SK-N-SH (cell line): ENCODE data around the gene TUFT1. TPM values are rescaled to one million over a fixed set of nuclear protein-coding genes. Genes with fewer than 3 reads are reported as not detected.
A peak's percentile ranks its signal among the peaks of the same experiment; 100 is the strongest.

ENCODE experiments used
- CTCF ChIA-PET: fragments of 300-600, 350-600 bp; formaldehyde crosslinking; extraction: SDS; loops from one replicate; lab custom pipeline; 2021; lab: Yijun Ruan, JAX
- POLR2A ChIA-PET: fragments of 350-600 bp; sonication (Branson Sonifier 250); formaldehyde crosslinking; extraction: SDS; loops from one replicate; lab custom pipeline; 2020; ENCODE audit warnings: antibody characterized with exemption, inconsistent platforms; lab: Yijun Ruan, JAX
- DNase-seq: peaks from one replicate; pipeline ENCODE4 v3.0.0; 2012
- H2AFZ ChIP-seq: fragments of 200-600 bp; sonication (generic); 2 replicates; pipeline ENCODE4 v1.8.1; 2016; ENCODE audit warnings: antibody characterized with exemption, mild to moderate bottlenecking, low read depth
- H3F3A ChIP-seq: fragments of 200-600 bp; sonication (generic); replicated peaks from 2 replicates; pipeline ENCODE3; 2016; ENCODE audit warnings: antibody characterized with exemption, mild to moderate bottlenecking; ENCODE audit not compliant: insufficient read depth
- H3K27ac ChIP-seq, 2 experiments: fragments of 200-500 bp in 1 of 2; fragments of 200-600 bp in 1 of 2; sonication (Bioruptor generic) in 1 of 2; sonication (generic), shearing (Covaris generic) in 1 of 2; 2 replicates each; pipeline versions ENCODE4 v1.5.1 to v1.6.1; 2014 to 2016; ENCODE audit warnings: low read depth in 2 of 2, inconsistent platforms in 1 of 2, low read length in 1 of 2, mild to moderate bottlenecking in 1 of 2, mixed read lengths in 1 of 2
- H3K27me3 ChIP-seq: fragments of 200-600 bp; sonication (generic), shearing (Covaris generic); 2 replicates; pipeline ENCODE4 v1.6.1; 2016; ENCODE audit warnings: mixed run types; ENCODE audit not compliant: insufficient read depth
- H3K36me3 ChIP-seq, 2 experiments: fragments of 200-500 bp in 1 of 2; fragments of 200-600 bp in 1 of 2; sonication (Bioruptor generic) in 1 of 2; sonication (generic) in 1 of 2; replicated peaks in 1 of 2; 2 replicates each; pipeline versions ENCODE3 to v1.5.1; 2014 to 2016; ENCODE audit warnings: low read length in 1 of 2, mild to moderate bottlenecking in 1 of 2; ENCODE audit not compliant: insufficient read depth in 2 of 2, control insufficient read depth in 1 of 2
- H3K4me1 ChIP-seq, 2 experiments: fragments of 200-500 bp in 1 of 2; fragments of 200-600 bp in 1 of 2; sonication (Bioruptor generic) in 1 of 2; sonication (generic), shearing (Covaris generic) in 1 of 2; 2 replicates each; pipeline versions ENCODE4 v1.5.1 to v1.6.1; 2014 to 2016; ENCODE audit warnings: low read depth in 1 of 2, low read length in 1 of 2, mixed run types in 1 of 2; ENCODE audit not compliant: insufficient read depth in 2 of 2, control insufficient read depth in 1 of 2
- H3K4me2 ChIP-seq: fragments of 200-600 bp; sonication (generic), shearing (Covaris generic); 2 replicates; pipeline ENCODE4 v1.6.1; 2017; ENCODE audit warnings: mixed run types
- H3K4me3 ChIP-seq, 2 experiments: fragments of 200-500 bp in 1 of 2; fragments of 200-600 bp in 1 of 2; sonication (Bioruptor generic) in 1 of 2; sonication (generic), shearing (Covaris generic) in 1 of 2; 2 replicates each; pipeline versions ENCODE4 v1.5.1 to v1.8.1; 2014 to 2016; ENCODE audit warnings: low read depth in 2 of 2, inconsistent platforms in 1 of 2, low read length in 1 of 2, mild to moderate bottlenecking in 1 of 2, mixed read lengths in 1 of 2, moderate library complexity in 1 of 2
- H3K79me2 ChIP-seq: fragments of 200-600 bp; sonication (generic); 2 replicates; pipeline ENCODE4 v1.8.1; 2017; ENCODE audit warnings: mild to moderate bottlenecking; ENCODE audit not compliant: insufficient read depth
- H3K9ac ChIP-seq: fragments of 200-600 bp; sonication (generic); 2 replicates; pipeline ENCODE4 v1.6.1; 2017; ENCODE audit warnings: mixed run types
- H3K9me2 ChIP-seq: fragments of 200-600 bp; sonication (generic); 2 replicates; pipeline ENCODE4 v1.6.1; 2017; ENCODE audit warnings: mixed run types
- H3K9me3 ChIP-seq: fragments of 200-600 bp; sonication (generic); 2 replicates; pipeline ENCODE4 v1.6.1; 2017; ENCODE audit warnings: mixed run types, mild to moderate bottlenecking, moderate library complexity
- H4K20me1 ChIP-seq: fragments of 200-600 bp; sonication (generic); 2 replicates; pipeline ENCODE4 v1.6.1; 2017; ENCODE audit warnings: mild to moderate bottlenecking, mixed run types; ENCODE audit not compliant: insufficient read depth
- CHD2 ChIP-seq: fragments of 150-350 bp; IDR thresholded peaks from 2 replicates; pipeline ENCODE4 v1.6.1; 2018; ENCODE audit warnings: low read length; ENCODE audit not compliant: partially characterized antibody
- EP300 ChIP-seq, 2 experiments: IDR thresholded peaks; 2 replicates each; pipeline versions ENCODE4 v1.4.0 to v1.6.1; 2012; ENCODE audit warnings: borderline replicate concordance in 1 of 2, low read depth in 1 of 2, low read length in 1 of 2
- FOXJ3 ChIP-seq: sonication (generic); formaldehyde crosslinking; IDR thresholded peaks from 2 replicates; pipeline ENCODE4 v1.5.1; 2020; ENCODE audit warnings: mild to moderate bottlenecking, missing genetic modification reagents
- MAX ChIP-seq: IDR thresholded peaks from 2 replicates; pipeline ENCODE4 v1.4.0; 2012; ENCODE audit warnings: low read depth
- MXI1 ChIP-seq: IDR thresholded peaks from 2 replicates; pipeline ENCODE4 v1.6.1; 2012; ENCODE audit warnings: mild to moderate bottlenecking, low read depth, low read length, improper control_type of control experiment
- NFIC ChIP-seq: IDR thresholded peaks from 2 replicates; pipeline ENCODE4 v1.4.0; 2012; ENCODE audit warnings: borderline replicate concordance
- RAD21 ChIP-seq: IDR thresholded peaks from 2 replicates; pipeline ENCODE4 v1.6.1; 2012; ENCODE audit warnings: mild to moderate bottlenecking, low read length
- RCOR1 ChIP-seq: fragments of 150-350 bp; IDR thresholded peaks from 2 replicates; pipeline ENCODE4 v1.6.1; 2017; ENCODE audit warnings: antibody characterized with exemption, low read length
- RXRA ChIP-seq: IDR thresholded peaks from 2 replicates; pipeline ENCODE4 v1.4.0; 2012; ENCODE audit warnings: low read depth, mild to moderate bottlenecking, borderline replicate concordance
- SIN3A ChIP-seq: IDR thresholded peaks from 2 replicates; pipeline ENCODE4 v1.6.1; 2012; ENCODE audit warnings: low read depth, mild to moderate bottlenecking, low read length, moderate library complexity, borderline replicate concordance
- TCF12 ChIP-seq: IDR thresholded peaks from 2 replicates; pipeline ENCODE4 v1.4.0; 2012
- TEAD4 ChIP-seq: IDR thresholded peaks from 2 replicates; pipeline ENCODE4 v1.4.0; 2012; ENCODE audit warnings: mild to moderate bottlenecking, borderline replicate concordance; ENCODE audit not compliant: insufficient read depth
- USF2 ChIP-seq: fragments of 150-350 bp; IDR thresholded peaks from 2 replicates; pipeline ENCODE4 v1.6.1; 2017; ENCODE audit warnings: antibody characterized with exemption, low read length, low read depth, borderline replicate concordance
- WGBS: methylation state at CpG from one replicate; pipeline ENCODE4 v1.1.6; 2017; ENCODE audit warnings: low lambda C conversion rate; 5-methylcytosine and 5-hydroxymethylcytosine counted together
- polyA plus RNA-seq, 3 experiments: library from polyadenylated mRNA; depleted of rRNA; stranded (reverse); fragments of >200 nt; gene quantifications; 2 replicates each; pipeline ENCODE4 v1.2.3, GENCODE V29; 2012
- TF ChIP-seq, protein P1 (sequence below): fragments of 150-350 bp; IDR thresholded peaks from 2 replicates; pipeline ENCODE4 v1.6.1; 2016; ENCODE audit warnings: mild to moderate bottlenecking, low read depth, low read length

The TUFT1 gene
- polyA plus RNA-seq, 1 of the 3 experiments (the other 2 are of a cell fraction) = 20.6 TPM

- ChIA-PET CTCF (interaction anchor here (1.0 to 1.6 kb wide), 3 partner anchors 60 to 81 kb away, joined by 3 read pairs; no protein-coding TSS in a partner anchor), POLR2A (interaction anchor here (0.6 kb wide), 1 partner anchor 20 kb away, joined by 4 read pairs; no protein-coding TSS in a partner anchor)
- Histone ChIP-seq H3K27me3 (peaks cover 15% of the 10 kb centered on the region; the same call in 1 of the 2 replicates), H3K4me2 (no peak overlapping the region), H3K4me3 (no peak overlapping the region), H3K9me2 (no peaks in the 10 kb centered on the region), H3K79me2 (no peaks in the 10 kb centered on the region), H3K36me3 (no peaks in the 10 kb centered on the region), H3K9ac (no peak overlapping the region), H3K9me3 (no peaks in the 10 kb centered on the region), H3K4me1 (peaks cover 4 to 32% of the 10 kb centered on the region in 2 experiments; a peak in 1 of 4 replicates), H3K27ac (no peak overlapping the region), H2AFZ (no peak overlapping the region), H3F3A (peaks cover 9% of the 10 kb centered on the region), H4K20me1 (no peaks in the 10 kb centered on the region)
- DNase-seq = no peak
- TF ChIP-seq FOXJ3 (CRISPR knock-in tag) (no peak), MXI1 (no peak), TEAD4 (no peak), TCF12 (no peak), NFIC (no peak)
- 75% methylated on average over 7 of the region's 8 CpGs for WGBS
Measured at GRCh38 chr1:151512801-151513625, 27.1 kb upstream of the TUFT1 start.

DNA sequence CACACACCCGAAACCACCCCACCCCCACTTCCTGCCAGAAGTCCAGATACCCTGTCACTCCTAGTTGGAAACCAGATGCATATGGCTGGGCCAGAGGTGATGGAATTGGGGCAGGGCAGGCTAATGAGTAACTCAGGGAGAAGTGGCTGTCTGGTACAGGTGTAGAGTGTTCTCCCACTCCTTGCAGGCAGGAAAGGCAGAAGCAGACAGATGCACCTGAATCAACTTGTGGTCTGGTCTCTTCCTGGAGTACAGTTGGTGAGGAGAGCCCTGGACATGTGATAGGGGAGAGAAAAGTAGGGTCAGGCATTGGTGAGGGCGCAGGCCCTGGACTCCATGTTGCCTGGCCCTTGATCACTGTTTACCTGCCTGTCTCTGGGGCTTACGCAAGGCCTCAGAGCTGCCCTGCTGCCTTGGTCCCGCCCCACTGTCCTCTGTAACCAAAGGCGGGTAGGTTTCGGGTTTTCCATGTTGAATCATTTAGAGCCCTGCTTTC lies 26.4 kb upstream of the TUFT1 start:
- H3K4me1 ChIP-seq = peaks cover 4 to 32% of the 10 kb centered on the region in 2 experiments; a peak in 1 of 4 replicates
- POLR2A ChIA-PET = interaction anchor here (0.6 kb wide), 1 partner anchor 19 kb away, joined by 4 read pairs; no protein-coding TSS in a partner anchor
- no peaks in the 10 kb centered on the region for H3K36me3 ChIP-seq
- no peak overlapping the region for H2AFZ ChIP-seq
- no peak overlapping the region for H3K4me2 ChIP-seq
- no peak overlapping the region for H3K4me3 ChIP-seq
- H3K9ac ChIP-seq = no peak overlapping the region
- TF ChIP-seq RCOR1 = peak; percentile 43; the same call in 1 of the 2 replicates
- TF ChIP-seq CHD2 = peak; percentile 64
- TF ChIP-seq SIN3A = no peak
- TF ChIP-seq TCF12 = peak; percentile 26; the same call in 1 of the 2 replicates
- TF ChIP-seq RAD21 = 0 out of 2 replicates have a peak, but pooled peaks have one; percentile 3
- no peak for TF ChIP-seq USF2
- TF ChIP-seq RXRA = no peak
- TF ChIP-seq EP300 (IDR thresholded peaks at IDR 0.05; ENCODE audit: borderline replicate concordance in 1 of 2, low read depth in 1 of 2, low read length in 1 of 2) = peak in 1 of 2 experiments; percentile 49; a peak in 1 of 4 replicates
- TF ChIP-seq, protein P1, sequence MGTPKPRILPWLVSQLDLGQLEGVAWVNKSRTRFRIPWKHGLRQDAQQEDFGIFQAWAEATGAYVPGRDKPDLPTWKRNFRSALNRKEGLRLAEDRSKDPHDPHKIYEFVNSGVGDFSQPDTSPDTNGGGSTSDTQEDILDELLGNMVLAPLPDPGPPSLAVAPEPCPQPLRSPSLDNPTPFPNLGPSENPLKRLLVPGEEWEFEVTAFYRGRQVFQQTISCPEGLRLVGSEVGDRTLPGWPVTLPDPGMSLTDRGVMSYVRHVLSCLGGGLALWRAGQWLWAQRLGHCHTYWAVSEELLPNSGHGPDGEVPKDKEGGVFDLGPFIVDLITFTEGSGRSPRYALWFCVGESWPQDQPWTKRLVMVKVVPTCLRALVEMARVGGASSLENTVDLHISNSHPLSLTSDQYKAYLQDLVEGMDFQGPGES = no peak
- no peak for TF ChIP-seq MAX
- peaks cover 15% of the 10 kb centered on the region; the same call in 1 of the 2 replicates for H3K27me3 ChIP-seq
- 82% methylated on average over 5 of the region's 6 CpGs for WGBS
- no peaks in the 10 kb centered on the region for H4K20me1 ChIP-seq
- peak; percentile 64 for DNase-seq
- H3F3A ChIP-seq = peaks cover 9% of the 10 kb centered on the region
- H3K9me3 ChIP-seq = no peaks in the 10 kb centered on the region
- H3K27ac ChIP-seq = no peak overlapping the region
- CTCF ChIA-PET = interaction anchor here (1.0 to 1.6 kb wide), 3 partner anchors 61 to 81 kb away, joined by 3 read pairs; no protein-coding TSS in a partner anchor
- H3K9me2 ChIP-seq = no peaks in the 10 kb centered on the region
- no peaks in the 10 kb centered on the region for H3K79me2 ChIP-seq
